ENCODE measurements around the gene ZNF827. TPM values are rescaled to one million over a fixed set of nuclear protein-coding genes. Genes with fewer than 3 reads are reported as not detected.

The ZNF827 gene
- total RNA-seq, 6 donors from 2014 or later = 8.1 to 68.1 (median 18.3) TPM

GRCh38 chr4:145945431-145946155 lies 7.0 kb upstream of the ZNF827 start:
- ATAC-seq (ENCODE audit: low FRiP score in 2 of 2) = no peak
- WGBS, 2 donors = 86 to 90% methylated on average over 2 of the region's 2 CpGs
- no peak for DNase-seq
- Histone ChIP-seq H3K27me3 (no peaks in the 10 kb centered on the region), H3K27ac (no peak overlapping the region), H3K4me1 (no peaks in the 10 kb centered on the region), H3K36me3 (no peaks in the 10 kb centered on the region), H3K9me3 (no peaks in the 10 kb centered on the region), H3K4me3 (no peak overlapping the region)
- TF ChIP-seq EP300 (IDR thresholded peaks at IDR 0.05) (no peak), POLR2AphosphoS5 (IDR thresholded peaks at IDR 0.05) (no peak), POLR2A (IDR thresholded peaks at IDR 0.05) (no peak), CTCF (IDR thresholded peaks at IDR 0.05) (no peak)

DNA sequence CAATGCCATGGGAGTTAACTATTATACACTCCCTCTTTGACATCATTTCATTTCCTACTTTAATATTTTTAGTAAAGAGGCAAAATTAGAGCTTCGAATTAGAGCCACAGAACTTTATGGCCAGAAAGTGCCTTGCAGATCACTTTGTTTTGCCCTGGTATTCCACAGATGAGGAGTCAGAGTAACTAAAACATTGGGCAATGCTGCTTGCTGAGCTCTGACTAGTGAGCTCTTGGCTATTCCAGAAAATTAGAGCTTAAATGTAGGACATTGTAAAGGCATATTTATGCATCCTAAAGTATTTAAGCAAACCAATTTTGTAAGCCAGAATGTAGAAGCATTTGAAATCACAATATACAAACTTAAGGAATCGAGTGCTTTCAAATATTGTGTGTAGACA lies 6.3 kb upstream of the ZNF827 start:
- WGBS, 2 donors = 92 to 93% methylated on average over 2 of the region's 2 CpGs
- no peaks in the 10 kb centered on the region for H3K9me3 ChIP-seq
- H3K27ac ChIP-seq = no peak overlapping the region
- H3K36me3 ChIP-seq = no peaks in the 10 kb centered on the region
- no peak for ATAC-seq (ENCODE audit: low FRiP score in 2 of 2)
- H3K4me1 ChIP-seq = no peaks in the 10 kb centered on the region
- H3K27me3 ChIP-seq = no peaks in the 10 kb centered on the region
- no peak for DNase-seq
- H3K4me3 ChIP-seq = no peak overlapping the region
- TF ChIP-seq POLR2AphosphoS5 (IDR thresholded peaks at IDR 0.05) (no peak), POLR2A (IDR thresholded peaks at IDR 0.05) (no peak), EP300 (IDR thresholded peaks at IDR 0.05) (no peak), CTCF (IDR thresholded peaks at IDR 0.05) (no peak)

DNA sequence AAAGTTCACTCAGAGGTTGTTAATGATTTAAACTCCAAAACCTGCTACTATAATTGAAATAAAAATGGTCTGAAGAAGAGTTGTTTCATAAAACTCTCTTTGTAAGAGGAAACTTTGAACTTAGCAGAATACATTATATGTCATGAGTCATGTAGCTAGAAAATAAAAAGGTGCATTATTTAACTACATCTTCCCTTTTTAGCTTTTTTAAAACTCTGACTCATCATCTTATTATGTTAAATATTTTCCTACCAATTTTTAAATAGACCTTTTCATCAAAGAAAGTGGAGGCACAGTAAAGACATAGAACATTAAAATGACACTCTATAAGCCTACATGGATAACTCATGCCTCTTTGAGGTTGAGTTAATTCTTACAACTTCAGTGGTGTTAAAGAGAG lies 1.2 kb upstream of the ZNF827 start:
- Histone ChIP-seq H3K4me3 (no peak overlapping the region), H3K9me3 (no peaks in the 10 kb centered on the region), H3K36me3 (no peaks in the 10 kb centered on the region), H3K27me3 (no peaks in the 10 kb centered on the region), H3K4me1 (peaks cover 3 to 15% (median 7%) of the 10 kb centered on the region in 4 donors), H3K27ac (no peak overlapping the region)
- DNase-seq (no peak), ATAC-seq (ENCODE audit: low FRiP score in 2 of 2) (no peak)
- TF ChIP-seq POLR2AphosphoS5 (IDR thresholded peaks at IDR 0.05) (no peak), EP300 (IDR thresholded peaks at IDR 0.05) (no peak), CTCF (IDR thresholded peaks at IDR 0.05) (no peak), POLR2A (IDR thresholded peaks at IDR 0.05) (no peak)

DNA sequence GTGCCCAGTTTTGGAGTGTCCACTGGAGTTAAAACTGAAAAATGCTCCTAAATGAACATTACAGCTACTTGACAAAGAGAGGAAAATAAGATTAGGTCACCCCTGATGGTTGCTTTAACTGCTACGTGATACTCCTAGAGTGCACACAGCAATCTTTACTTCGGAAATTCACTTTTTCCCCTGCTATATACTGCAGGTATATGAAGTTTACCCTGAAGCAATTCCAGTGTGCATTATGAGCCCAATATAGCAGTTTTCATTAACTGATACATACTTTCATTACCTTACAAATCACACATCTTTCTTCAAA lies 773 bp upstream of the ZNF827 start:
- H3K36me3 ChIP-seq = no peaks in the 10 kb centered on the region
- no peak for DNase-seq
- H3K27me3 ChIP-seq = no peaks in the 10 kb centered on the region
- no peak overlapping the region for H3K4me3 ChIP-seq
- TF ChIP-seq POLR2A (IDR thresholded peaks at IDR 0.05) (no peak), EP300 (IDR thresholded peaks at IDR 0.05) (no peak), CTCF (IDR thresholded peaks at IDR 0.05) (no peak), POLR2AphosphoS5 (IDR thresholded peaks at IDR 0.05) (no peak)
- WGBS, 2 donors = 50 to 73% methylated on average over 2 of the region's 2 CpGs
- H3K9me3 ChIP-seq = no peaks in the 10 kb centered on the region
- H3K27ac ChIP-seq = no peak overlapping the region
- H3K4me1 ChIP-seq = peaks cover 3 to 15% (median 7%) of the 10 kb centered on the region in 4 donors
- no peak for ATAC-seq (ENCODE audit: low FRiP score in 2 of 2)
